Keratinocyte (primary cell): ENCODE data around the gene NR1D2. TPM values are rescaled to one million over a fixed set of nuclear protein-coding genes. Genes with fewer than 3 reads are reported as not detected.

ENCODE experiments used
- DNase-seq: peaks from one replicate; pipeline ENCODE4 v3.0.0-alpha.2; 2011; ENCODE audit warnings: low read depth, missing footprints, low spot score
- FAIRE-seq: peaks from 2 replicates; lab custom pipeline; 2011; peaks lifted over from hg19 to GRCh38; lab: Jason Lieb, UNC
- H2AFZ ChIP-seq: 2 replicates; pipeline ENCODE4 v1.6.0; 2012; ENCODE audit warnings: low read length, control low read depth, inconsistent platforms; ENCODE audit not compliant: control insufficient read depth
- H3K27ac ChIP-seq: 2 replicates; pipeline ENCODE4 v1.5.1; 2011; ENCODE audit warnings: low read length; ENCODE audit not compliant: control insufficient read depth, insufficient read depth
- H3K27me3 ChIP-seq: 3 replicates; pipeline ENCODE4 v1.6.0; 2011; ENCODE audit warnings: low read length; ENCODE audit not compliant: control insufficient read depth, insufficient read depth; ENCODE audit errors: extremely low read depth
- H3K36me3 ChIP-seq, 2 experiments: 2 replicates in 1 of 2; 3 replicates in 1 of 2; pipeline ENCODE4 v1.5.1; 2011; ENCODE audit warnings: low read length in 2 of 2, mild to moderate bottlenecking in 1 of 2; ENCODE audit not compliant: control insufficient read depth in 2 of 2, insufficient read depth in 2 of 2; ENCODE audit errors: extremely low read depth in 1 of 2
- H3K4me1 ChIP-seq: 3 replicates; pipeline ENCODE4 v1.5.1; 2011; ENCODE audit warnings: low read length; ENCODE audit not compliant: control insufficient read depth, insufficient read depth; ENCODE audit errors: extremely low read depth
- H3K4me2 ChIP-seq: 3 replicates; pipeline ENCODE4 v1.6.0; 2011; ENCODE audit warnings: low read depth, low read length; ENCODE audit not compliant: control insufficient read depth, insufficient read depth; ENCODE audit errors: extremely low read depth
- H3K4me3 ChIP-seq, 3 experiments: fragments of 200-600 bp in 1 of 3; sonication (generic) in 1 of 3; 2 replicates in 2 of 3; 3 replicates in 1 of 3; pipeline ENCODE4 v1.5.1; 2011 to 2016; ENCODE audit warnings: low read length in 3 of 3, mild to moderate bottlenecking in 3 of 3, control low read depth in 2 of 3, inconsistent platforms in 1 of 3, low read depth in 1 of 3, mixed read lengths in 1 of 3, mixed run types in 1 of 3, moderate library complexity in 1 of 3; ENCODE audit not compliant: control insufficient read depth in 2 of 3, insufficient read depth in 2 of 3; ENCODE audit errors: extremely low read depth in 1 of 3
- H3K79me2 ChIP-seq: 2 replicates; pipeline ENCODE4 v1.6.0; 2012; ENCODE audit warnings: low read length; ENCODE audit not compliant: control insufficient read depth, insufficient read depth
- H3K9ac ChIP-seq: 3 replicates; pipeline ENCODE4 v1.6.0; 2011; ENCODE audit warnings: low read length; ENCODE audit not compliant: control insufficient read depth, insufficient read depth; ENCODE audit errors: extremely low read depth
- H3K9me1 ChIP-seq: 3 replicates; pipeline ENCODE4 v1.6.0; 2011; ENCODE audit warnings: low read length; ENCODE audit not compliant: control insufficient read depth, insufficient read depth; ENCODE audit errors: extremely low read depth
- H3K9me3 ChIP-seq: 2 replicates; pipeline ENCODE4 v1.5.1; 2012; ENCODE audit warnings: low read depth, low read length; ENCODE audit not compliant: control insufficient read depth
- H4K20me1 ChIP-seq: 3 replicates; pipeline ENCODE4 v1.6.0; 2011; ENCODE audit warnings: low read length; ENCODE audit not compliant: control insufficient read depth, insufficient read depth; ENCODE audit errors: extremely low read depth
- CTCF ChIP-seq, 3 experiments: IDR thresholded peaks in 1 of 3; conservative IDR thresholded peaks in 1 of 3; optimal IDR thresholded peaks in 1 of 3; 2 replicates in 2 of 3; 3 replicates in 1 of 3; pipeline versions ENCODE3 to v1.5.1; 2011; ENCODE audit warnings: low read length in 3 of 3, mild to moderate bottlenecking in 3 of 3, moderate library complexity in 2 of 3, control low read depth in 1 of 3, inconsistent platforms in 1 of 3; ENCODE audit not compliant: insufficient read depth in 2 of 3; ENCODE audit errors: extremely low read depth in 1 of 3
- EZH2 ChIP-seq: IDR thresholded peaks from one replicate; pipeline ENCODE4 v1.6.1; 2012; ENCODE audit warnings: inconsistent platforms, mild to moderate bottlenecking, low read length, moderate library complexity
- dilution Hi-C: fragments of 300-500 bp; cut with MboI; formaldehyde crosslinking; loops from one replicate; pipeline ENCODE4 v1.7.0; 2020; ENCODE audit warnings: low sequenced_read_pairs; ENCODE audit not compliant: extremely low pct_ligation_motif_present
- polyA plus RNA-seq, 5 experiments: library from polyadenylated mRNA; depleted of rRNA in 3 of 5; stranded (reverse) in 3 of 5; stranded (forward) in 1 of 5; unstranded in 1 of 5; fragments of >200 nt; gene quantifications; 1 replicate in 1 of 5; 2 replicates in 3 of 5; 3 replicates in 1 of 5; pipeline versions ENCODE4 v1.2.1 to v1.2.3, GENCODE V29; 2011 to 2012; ENCODE audit warnings: missing spikeins in 2 of 5, low read depth in 1 of 5, low replicate concordance in 1 of 5

Gene NR1D2
- polyA plus RNA-seq, 1 donor (not counting 4 experiments of a cell fraction or from before 2014, with no cell fraction given): 10.3 TPM

DNA sequence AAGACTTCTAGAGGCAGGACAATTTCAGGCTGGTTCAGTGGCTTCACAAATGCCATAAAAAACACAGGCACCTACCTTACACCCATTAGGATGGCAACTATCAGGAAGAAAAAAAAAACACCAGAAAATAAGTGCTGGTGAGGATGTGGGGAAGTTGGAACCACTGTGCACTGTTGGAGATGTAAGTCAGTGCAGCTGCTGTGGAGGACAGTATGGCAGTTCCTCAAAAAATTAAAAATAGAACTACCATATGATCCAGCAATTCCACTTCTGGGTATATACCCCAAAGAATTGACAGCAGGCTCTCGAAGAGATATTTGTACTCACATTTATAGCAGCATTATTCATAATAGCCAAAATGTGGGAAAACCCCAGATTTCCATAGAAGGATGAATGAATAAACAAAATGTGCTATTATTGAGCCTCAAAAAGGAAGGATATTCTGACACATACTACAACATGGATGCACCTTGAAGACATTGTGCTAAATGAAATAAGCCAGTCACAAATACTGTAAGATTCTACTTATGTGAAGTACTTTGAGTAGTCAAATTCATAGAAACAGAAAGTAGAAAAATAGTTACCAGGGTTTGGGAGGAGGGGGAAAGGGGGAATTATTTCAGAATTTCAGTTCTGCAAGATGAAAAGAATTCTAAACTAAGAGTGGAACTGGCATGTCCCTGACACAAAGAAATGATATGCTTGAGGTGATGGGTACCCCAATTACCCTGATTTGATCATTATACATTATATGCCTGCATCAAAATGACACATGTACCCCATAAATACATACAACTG, 40.9 kb downstream of the NR1D2 start:
- Histone ChIP-seq H3K36me3 (no peaks in the 10 kb centered on the region), H3K4me2 (no peak overlapping the region), H3K4me3 (no peak overlapping the region), H3K9me1 (no peaks in the 10 kb centered on the region), H3K9ac (no peak overlapping the region), H3K27me3 (no peaks in the 10 kb centered on the region), H3K27ac (no peak overlapping the region), H4K20me1 (no peaks in the 10 kb centered on the region), H3K79me2 (no peaks in the 10 kb centered on the region), H3K9me3 (no peaks in the 10 kb centered on the region), H3K4me1 (no peaks in the 10 kb centered on the region), H2AFZ (no peak overlapping the region)
- dilution Hi-C loops: no loop called here
- DNase-seq: no peak
- no peak for FAIRE-seq
- no peak for TF ChIP-seq EZH2
- TF ChIP-seq CTCF (optimal IDR thresholded peaks at IDR 0.05 in 1 of 3, IDR thresholded peaks at IDR 0.05 in 1 of 3, conservative IDR thresholded peaks at IDR 0.05 in 1 of 3; ENCODE audit: extremely low read depth in 1 of 3, insufficient read depth in 2 of 3, low read length in 3 of 3): no peak

- no peaks in the 10 kb centered on the region for H3K27me3 ChIP-seq
- H3K27ac ChIP-seq: no peak overlapping the region
- H3K9ac ChIP-seq: no peak overlapping the region
- H3K79me2 ChIP-seq: no peaks in the 10 kb centered on the region
- H3K9me3 ChIP-seq: no peaks in the 10 kb centered on the region
- no peak overlapping the region for H2AFZ ChIP-seq
- DNase-seq: no peak
- H3K36me3 ChIP-seq: no peaks in the 10 kb centered on the region
- dilution Hi-C loops: no loop called here
- H4K20me1 ChIP-seq: no peaks in the 10 kb centered on the region
- no peaks in the 10 kb centered on the region for H3K9me1 ChIP-seq
- TF ChIP-seq EZH2 (no peak), CTCF (optimal IDR thresholded peaks at IDR 0.05 in 1 of 3, IDR thresholded peaks at IDR 0.05 in 1 of 3, conservative IDR thresholded peaks at IDR 0.05 in 1 of 3; ENCODE audit: extremely low read depth in 1 of 3, insufficient read depth in 2 of 3, low read length in 3 of 3) (no peak)
- H3K4me3 ChIP-seq: no peak overlapping the region
- FAIRE-seq: no peak
- no peak overlapping the region for H3K4me2 ChIP-seq
- H3K4me1 ChIP-seq: peaks cover 3% of the 10 kb centered on the region
Observed at GRCh38 chr3:23987356-23987755, 42.3 kb downstream of the NR1D2 start.
